GM12878 (cell line): Measurements from ENCODE around the gene TMEM53. TPM values are rescaled to one million over a fixed set of nuclear protein-coding genes. Genes with fewer than 3 reads are reported as not detected.

Experiments used
- ATAC-seq: fragments of 200-7000 bp; cut with Tn5 transposase; 3 replicates; pipeline ENCODE4 v1.9.1; 2020; ENCODE audit warnings: mild to moderate bottlenecking, moderate library complexity
- BruUV-seq: library from RNA; stranded (reverse); fragments of 400-500 nt; replicated peaks from 2 replicates; lab custom pipeline; 2021; lab: Mats Ljungman, UMichigan
- CTCF ChIA-PET: fragments of 300-600 bp; sonication (Branson Sonifier 250); formaldehyde crosslinking; extraction: SDS; loops from one replicate; lab custom pipeline; 2021; ENCODE audit warnings: inconsistent platforms; lab: Yijun Ruan, JAX
- POLR2A ChIA-PET: fragments of 350-600 bp; formaldehyde crosslinking; extraction: SDS; loops from one replicate; lab custom pipeline; 2021; ENCODE audit warnings: inconsistent platforms; lab: Charles Lee
- RAD21 ChIA-PET: fragments of 300-600 bp; sonication (Branson Sonifier 250); formaldehyde crosslinking; loops from one replicate; lab custom pipeline; 2023; ENCODE audit warnings: antibody characterized with exemption; ENCODE audit not compliant: unreplicated experiment; lab: Charles Lee
- SMC1A ChIA-PET: fragments of 300-600 bp; sonication (Branson Sonifier 250); formaldehyde crosslinking; loops from one replicate; lab custom pipeline; 2023; ENCODE audit not compliant: unreplicated experiment, uncharacterized antibody; lab: Charles Lee
- DNase-seq: peaks from one replicate; pipeline ENCODE4 v3.0.0-alpha.2; 2011; ENCODE audit warnings: low read depth, low spot score
- FAIRE-seq: peaks from 3 replicates; lab custom pipeline; 2011; peaks lifted over from hg19 to GRCh38; lab: Jason Lieb, UNC
- H2AFZ ChIP-seq: 2 replicates; pipeline ENCODE4 v1.6.0; 2011; ENCODE audit warnings: low read depth, low read length, control low read depth; ENCODE audit not compliant: control insufficient read depth
- H3K27ac ChIP-seq: 2 replicates; pipeline ENCODE4 v1.5.1; 2011; ENCODE audit warnings: control low read depth; ENCODE audit not compliant: control insufficient read depth, insufficient read depth
- H3K27me3 ChIP-seq, 2 experiments: replicated peaks in 1 of 2; 2 replicates each; pipeline versions ENCODE4 v1.6.0 to v1.6.1; 2011; ENCODE audit warnings: low read length in 1 of 2; ENCODE audit not compliant: control insufficient read depth in 2 of 2, insufficient read depth in 2 of 2
- H3K36me3 ChIP-seq, 2 experiments: 2 replicates each; pipeline ENCODE4 v1.5.1; 2011; ENCODE audit warnings: low read length in 1 of 2; ENCODE audit not compliant: control insufficient read depth in 2 of 2, insufficient read depth in 2 of 2
- H3K4me1 ChIP-seq: 2 replicates; pipeline ENCODE4 v1.6.1; 2011; ENCODE audit warnings: mild to moderate bottlenecking, low read length, moderate library complexity, mixed read lengths; ENCODE audit not compliant: control insufficient read depth, insufficient read depth
- H3K4me2 ChIP-seq: 2 replicates; pipeline ENCODE4 v1.6.0; 2011; ENCODE audit warnings: control low read depth; ENCODE audit not compliant: control insufficient read depth, insufficient read depth
- H3K4me3 ChIP-seq: fragments of 200-600 bp; sonication (generic); 2 replicates; pipeline ENCODE4 v1.5.1; 2016
- H3K79me2 ChIP-seq: 2 replicates; pipeline ENCODE4 v1.6.0; 2011; ENCODE audit warnings: low read length; ENCODE audit not compliant: control insufficient read depth, insufficient read depth
- H3K9ac ChIP-seq: 2 replicates; pipeline ENCODE4 v1.8.0; 2011; ENCODE audit warnings: low read length, control low read depth, mixed read lengths; ENCODE audit not compliant: control insufficient read depth, insufficient read depth
- H3K9me3 ChIP-seq: replicated peaks from 3 replicates; pipeline ENCODE4 v1.5.1; 2011; ENCODE audit warnings: mild to moderate bottlenecking, low read length; ENCODE audit not compliant: control insufficient read depth, insufficient read depth
- H4K20me1 ChIP-seq: 2 replicates; pipeline ENCODE4 v1.6.0; 2011; ENCODE audit not compliant: control insufficient read depth, insufficient read depth
- CBFB ChIP-seq: IDR thresholded peaks from 2 replicates; pipeline ENCODE4 v1.6.1; 2016; ENCODE audit warnings: antibody characterized with exemption, low read depth
- HDAC2 ChIP-seq: fragments of 200-600 bp; sonication (generic); IDR thresholded peaks from 2 replicates; pipeline ENCODE4 v1.6.1; 2017
- IKZF2 ChIP-seq, 2 experiments: fragments of 450-650 bp; IDR thresholded peaks; 2 replicates each; pipeline ENCODE4 v1.6.1; 2017; ENCODE audit warnings: mild to moderate bottlenecking in 2 of 2, moderate library complexity in 2 of 2
- MEF2B ChIP-seq: fragments of 450-650 bp; IDR thresholded peaks from 2 replicates; pipeline ENCODE4 v1.6.1; 2018; ENCODE audit warnings: mild to moderate bottlenecking, moderate library complexity; ENCODE audit not compliant: partially characterized antibody, poor library complexity, severe bottlenecking
- MTA2 ChIP-seq: fragments of 450-650 bp; IDR thresholded peaks from 2 replicates; pipeline ENCODE4 v1.6.1; 2016; ENCODE audit warnings: low read depth, mild to moderate bottlenecking, moderate library complexity
- NFIC ChIP-seq: IDR thresholded peaks from 2 replicates; pipeline ENCODE4 v1.6.1; 2012; ENCODE audit warnings: low read depth, mild to moderate bottlenecking, inconsistent platforms, low read length, moderate library complexity
- NFXL1 ChIP-seq: fragments of 450-650 bp; IDR thresholded peaks from 2 replicates; pipeline ENCODE4 v1.6.1; 2017; ENCODE audit warnings: antibody characterized with exemption, mild to moderate bottlenecking, borderline replicate concordance
- SREBF1 ChIP-seq: IDR thresholded peaks from 2 replicates; pipeline ENCODE4 v1.6.1; 2012; ENCODE audit warnings: mild to moderate bottlenecking, low read length
- TARDBP ChIP-seq: IDR thresholded peaks from 2 replicates; pipeline ENCODE4 v1.6.1; 2016; ENCODE audit warnings: borderline replicate concordance
- YY1 ChIP-seq: IDR thresholded peaks from 2 replicates; pipeline ENCODE4 v1.6.1; 2011; ENCODE audit warnings: low read depth, mild to moderate bottlenecking, low read length
- ZNF622 ChIP-seq: fragments of 450-650 bp; IDR thresholded peaks from 2 replicates; pipeline ENCODE4 v1.6.1; 2017; ENCODE audit warnings: mild to moderate bottlenecking, inconsistent platforms
- WGBS: methylation state at CpG from one replicate; pipeline ENCODE4 v1.1.6; 2016; ENCODE audit warnings: low lambda C conversion rate; ENCODE audit not compliant: insufficient replicate concordance, insufficient coverage; ENCODE audit errors: missing lambda C conversion rate; 5-methylcytosine and 5-hydroxymethylcytosine counted together
- in situ Hi-C: fragments of 300-500 bp; cut with MboI; formaldehyde crosslinking; loops from 9 replicates; pipeline ENCODE4 v1.14.3; 2018; ENCODE audit warnings: mixed read lengths
- intact Hi-C: fragments of 100-400 bp; cut with micrococcal nuclease; formaldehyde crosslinking; loops from one replicate; pipeline ENCODE4 v1.14.2; 2022; ENCODE audit not compliant: unreplicated experiment
- polyA plus RNA-seq, 11 experiments: library from polyadenylated mRNA; depleted of rRNA in 4 of 11; unstranded in 6 of 11; stranded (reverse) in 5 of 11; fragments of >200 nt; fragmentation: Nextera tagmentation in 4 of 11; fragmentation: Illumina TruSeq in 1 of 11; extraction: Ambion mirVana in 4 of 11; extraction: Trizol in 1 of 11; gene quantifications; 1 replicate in 1 of 11; 2 replicates in 10 of 11; pipeline versions ENCODE4 v1.2.1 to v1.2.3, GENCODE V29; 2011 to 2016; ENCODE audit warnings: inconsistent platforms in 2 of 11, missing spikeins in 2 of 11, low read depth in 1 of 11
- total RNA-seq, 4 experiments: library from RNA; depleted of rRNA in 3 of 4; stranded (reverse); fragments of >200 nt in 3 of 4; fragmentation: Illumina TruSeq in 1 of 4; extraction: Trizol in 1 of 4; gene quantifications; 2 replicates each; pipeline versions ENCODE4 v1.2.1 to v1.2.3, GENCODE V29; 2013 to 2021

TMEM53 gene
- total and polyA plus RNA-seq, 10 of the 15 experiments (the other 5 are each of a cell fraction or from before 2014, with no cell fraction given): 3.1 to 23.9 (median 11.1) TPM

GRCh38 chr1:44661781-44662682, 12.2 kb downstream of the TMEM53 start:
- SMC1A ChIA-PET: interaction anchor here (1.6 to 2.3 kb wide), 2 partner anchors 9 to 10 kb away, joined by 3 to 7 read pairs; no protein-coding TSS in a partner anchor
- no peak for FAIRE-seq

GRCh38 chr1:44660176-44660575, 14.1 kb downstream of the TMEM53 start:
- WGBS: 81% methylated on average over 9 of the region's 9 CpGs
- FAIRE-seq (no peak), DNase-seq (no peak), ATAC-seq (no peak)
- Histone ChIP-seq H3K27me3 (no peaks in the 10 kb centered on the region), H3K27ac (no peak overlapping the region), H2AFZ (no peak overlapping the region), H4K20me1 (no peaks in the 10 kb centered on the region), H3K36me3 (no peaks in the 10 kb centered on the region), H3K9ac (no peak overlapping the region), H3K79me2 (no peaks in the 10 kb centered on the region), H3K4me2 (no peak overlapping the region), H3K4me3 (no peak overlapping the region), H3K9me3 (no peaks in the 10 kb centered on the region), H3K4me1 (peaks cover 10% of the 10 kb centered on the region)
- TF ChIP-seq NFIC: no peak
- TF ChIP-seq TARDBP: no peak
- no peak for TF ChIP-seq CBFB
- TF ChIP-seq NFXL1: no peak
- no peak for TF ChIP-seq SREBF1
- ChIA-PET SMC1A (no interaction called here), POLR2A (interaction anchor here (0.6 to 1.5 kb wide), 3 partner anchors 15 to 283 kb away, joined by 3 to 4 read pairs (median 3); no protein-coding TSS in a partner anchor), RAD21 (no interaction called here), CTCF (interaction anchor here (0.6 kb wide), 1 partner anchor 33 kb away, joined by 3 read pairs; no protein-coding TSS in a partner anchor)
- in situ Hi-C loops: no loop called here
- BruUV-seq: no TSS peak
- intact Hi-C loops: no loop called here

More at GRCh38 chr1:44661781-44662682, 12.2 kb downstream of the TMEM53 start:
- intact Hi-C loops: no loop called here
- H3K4me3 ChIP-seq: no peak overlapping the region
- H3K36me3 ChIP-seq: no peaks in the 10 kb centered on the region
- 73% methylated on average over 15 of the region's 15 CpGs for WGBS
- CTCF ChIA-PET: interaction anchor here (2.8 kb wide), 1 partner anchor 9 kb away, joined by 15 read pairs; no protein-coding TSS in a partner anchor
- H3K27ac ChIP-seq: no peak overlapping the region
- in situ Hi-C loops: no loop called here
- ATAC-seq (no peak; the same call in 2 of the 3 replicates), DNase-seq (no peak)
- no peaks in the 10 kb centered on the region for H3K9me3 ChIP-seq
- no peak for TF ChIP-seq ZNF622
- TF ChIP-seq MEF2B: no peak
- no peak for TF ChIP-seq IKZF2 (IDR thresholded peaks at IDR 0.05)
- no peak for TF ChIP-seq HDAC2
- TF ChIP-seq YY1: no peak
- no peak for TF ChIP-seq MTA2
- POLR2A ChIA-PET: interaction anchor here (0.8 kb wide), 1 partner anchor 12 kb away, joined by 4 read pairs; the partner anchor contains the start of genes ARMH1 and TMEM53
- no peak overlapping the region for H3K9ac ChIP-seq
- RAD21 ChIA-PET: no interaction called here
- H2AFZ ChIP-seq: no peak overlapping the region
- H3K79me2 ChIP-seq: no peaks in the 10 kb centered on the region
- no peaks in the 10 kb centered on the region for H4K20me1 ChIP-seq
- peaks cover 10% of the 10 kb centered on the region for H3K4me1 ChIP-seq
- BruUV-seq: no TSS peak
- H3K27me3 ChIP-seq: no peaks in the 10 kb centered on the region
- no peak overlapping the region for H3K4me2 ChIP-seq
